GM21737 (cell line): ENCODE measurements around the gene PSKH1.
"Not testable (repeated sequence)": the region's sequence is repeated elsewhere in the genome, so short reads cannot be mapped to it uniquely, and the experiment has no call there.

ENCODE experiments used
- ATAC-seq: cut with Tn5 transposase; IDR thresholded peaks from one replicate; pipeline ENCODE4 v1.9.1; 2021; ENCODE audit warnings: mild to moderate bottlenecking, moderate library complexity; ENCODE audit not compliant: unreplicated experiment

PSKH1 gene

GRCh38 chr16:67936880-67937605 is 44.0 kb downstream of the PSKH1 start:
- ATAC-seq, result peak; percentile 60

GRCh38 chr16:67937713-67938112 is 44.7 kb downstream of the PSKH1 start:
- ATAC-seq, result not testable (repeated sequence)

- ATAC-seq, result no peak
Observed at GRCh38 chr16:67939507-67940445, 46.7 kb downstream of the PSKH1 start.

GRCh38 chr16:67940446-67941089 is 47.5 kb downstream of the PSKH1 start:
- ATAC-seq, result no peak

- ATAC-seq, result no peak
Observed at GRCh38 chr16:67941469-67942199, 48.6 kb downstream of the PSKH1 start.

- no peak for ATAC-seq
Observed at GRCh38 chr16:67942200-67942509, 49.1 kb downstream of the PSKH1 start.

GRCh38 chr16:67942510-67943255 is 49.6 kb downstream of the PSKH1 start:
- ATAC-seq, result no peak

GRCh38 chr16:67943256-67943618 is 50.2 kb downstream of the PSKH1 start:
- no peak for ATAC-seq

GRCh38 chr16:67943619-67944504 is 50.8 kb downstream of the PSKH1 start, which contains the start of gene LCAT:
Gene LCAT (minus strand): TSS chr16:67944120. CDS start chr16:67944101, 19 bp downstream.
- ATAC-seq, result no peak

- no peak for ATAC-seq
Observed at GRCh38 chr16:67944690-67945391, 51.8 kb downstream of the PSKH1 start.

GRCh38 chr16:67945392-67945933 is 52.4 kb downstream of the PSKH1 start:
- no peak for ATAC-seq

- no peak for ATAC-seq
Observed at GRCh38 chr16:67946128-67946569, 53.1 kb downstream of the PSKH1 start.

- no peak for ATAC-seq
Observed at GRCh38 chr16:67946966-67947558, 54.0 kb downstream of the PSKH1 start.

- no peak for ATAC-seq
Observed at GRCh38 chr16:67948015-67948414, 55.0 kb downstream of the PSKH1 start.

- no peak for ATAC-seq
Observed at GRCh38 chr16:67949645-67950044, 56.6 kb downstream of the PSKH1 start.

GRCh38 chr16:67950335-67950843 is 57.3 kb downstream of the PSKH1 start:
- ATAC-seq, result no peak

GRCh38 chr16:67951485-67951884 is 58.4 kb downstream of the PSKH1 start:
- ATAC-seq, result no peak
